GM19395 (cell line): Measurements from ENCODE around the gene MBTPS1.
"Not testable (repeated sequence)": the region's sequence is repeated elsewhere in the genome, so short reads cannot be mapped to it uniquely, and the experiment has no call there.

Experiments used
- ATAC-seq: cut with Tn5 transposase; IDR thresholded peaks from one replicate; pipeline ENCODE4 v1.9.1; 2021; ENCODE audit warnings: mild to moderate bottlenecking, moderate library complexity; ENCODE audit not compliant: unreplicated experiment

The MBTPS1 gene

GRCh38 chr16:84137769-84138357 lies 21.1 kb upstream of the MBTPS1 start:
- no peak for ATAC-seq

- ATAC-seq = no peak
Observed at GRCh38 chr16:84137287-84137686, 20.5 kb upstream of the MBTPS1 start.

- no peak for ATAC-seq
Observed at GRCh38 chr16:84136331-84137125, 19.8 kb upstream of the MBTPS1 start.

- no peak for ATAC-seq
Observed at GRCh38 chr16:84132527-84133285, 16.0 kb upstream of the MBTPS1 start.

GRCh38 chr16:84131117-84131516 lies 14.4 kb upstream of the MBTPS1 start:
- ATAC-seq = no peak

GRCh38 chr16:84124257-84125073 lies 7.7 kb upstream of the MBTPS1 start:
- no peak for ATAC-seq

- ATAC-seq = no peak
Observed at GRCh38 chr16:84121007-84121406, 4.3 kb upstream of the MBTPS1 start.

GRCh38 chr16:84120023-84120422 lies 3.3 kb upstream of the MBTPS1 start:
- ATAC-seq = no peak

- no peak for ATAC-seq
Observed at GRCh38 chr16:84119368-84119767, 2.6 kb upstream of the MBTPS1 start.

GRCh38 chr16:84118315-84118714 lies 1.6 kb upstream of the MBTPS1 start:
- ATAC-seq = not testable (repeated sequence)

GRCh38 chr16:84117494-84117843 lies 727 bp upstream of the MBTPS1 start:
- ATAC-seq = peak; percentile 8

- ATAC-seq = peak; percentile 40
Observed at GRCh38 chr16:84115919-84116719, 623 bp downstream of the MBTPS1 start.

GRCh38 chr16:84111949-84112348 lies 4.8 kb downstream of the MBTPS1 start:
- not testable (repeated sequence) for ATAC-seq

- ATAC-seq = no peak
Observed at GRCh38 chr16:84111525-84111924, 5.2 kb downstream of the MBTPS1 start.

- peak; percentile 49 for ATAC-seq
Observed at GRCh38 chr16:84110527-84110926, 6.2 kb downstream of the MBTPS1 start.

- no peak for ATAC-seq
Observed at GRCh38 chr16:84109598-84110335, 7.0 kb downstream of the MBTPS1 start.

GRCh38 chr16:84107921-84108320 lies 8.8 kb downstream of the MBTPS1 start:
- no peak for ATAC-seq

- no peak for ATAC-seq
Observed at GRCh38 chr16:84105948-84106740, 10.6 kb downstream of the MBTPS1 start.
